Measurements from ENCODE around the gene MAP1A. TPM values are rescaled to one million over a fixed set of nuclear protein-coding genes. Genes with fewer than 3 reads are reported as not detected.

MAP1A gene
- total and polyA plus RNA-seq, 2 donors (not counting 3 experiments of a cell fraction or from before 2014, with no cell fraction given), result 0.68 to 4.8 TPM

- H3K9ac ChIP-seq (replicated peaks; ENCODE audit: extremely low read depth, insufficient read depth, low read length), result no peak overlapping the region
- POLR2A ChIA-PET, result no interaction called here
- no peak overlapping the region for H3K4me2 ChIP-seq (ENCODE audit: insufficient read depth, low read length)
- TF ChIP-seq FOS (IDR thresholded peaks at IDR 0.05; ENCODE audit: borderline replicate concordance, insufficient read depth, low read length), result no peak
- TF ChIP-seq CTCF (IDR thresholded peaks at IDR 0.05; ENCODE audit: extremely low read depth in 1 of 2, insufficient read depth in 1 of 2, low read depth in 1 of 2, low read length in 2 of 2), result no peak
- no peak for TF ChIP-seq MYC (IDR thresholded peaks at IDR 0.05; ENCODE audit: low read depth, low read length)
- no peak for TF ChIP-seq EZH2 (IDR thresholded peaks at IDR 0.05; ENCODE audit: borderline replicate concordance, low read depth, low read length, severe bottlenecking)
- no peak for TF ChIP-seq MAX (IDR thresholded peaks at IDR 0.05; ENCODE audit: insufficient read depth, insufficient read length)
- TF ChIP-seq POLR2AphosphoS5 (IDR thresholded peaks at IDR 0.05; ENCODE audit: insufficient read depth, low read depth, low read length), result no peak
- TF ChIP-seq POLR2A (IDR thresholded peaks at IDR 0.05; ENCODE audit: low read depth, low read length), result no peak
- TF ChIP-seq JUN (IDR thresholded peaks at IDR 0.05; ENCODE audit: borderline replicate concordance, insufficient read depth, insufficient read length, low read depth), result no peak
- no peak for TF ChIP-seq GATA2 (IDR thresholded peaks at IDR 0.05; ENCODE audit: insufficient read depth, insufficient read length, low read depth, low read length)
- dilution Hi-C loops (cut with MboI; ENCODE audit: extremely low pct_ligation_motif_present, low sequenced_read_pairs) (no loop called here), intact Hi-C loops (cut with micrococcal nuclease) (no loop called here)
- no peaks in the 10 kb centered on the region for H3K9me1 ChIP-seq (replicated peaks; ENCODE audit: control insufficient read depth, extremely low read depth, insufficient read depth, low read length)
- no peaks in the 10 kb centered on the region for H3K79me2 ChIP-seq (ENCODE audit: control insufficient read depth, insufficient read depth, low read length)
- CTCF ChIA-PET, result interaction anchor here (1.1 kb wide), 1 partner anchor 22 kb away, joined by 3 read pairs; no protein-coding TSS in a partner anchor
- DNase-seq (ENCODE audit: low read depth, low spot score) (no peak), FAIRE-seq (no peak)
- H3K4me3 ChIP-seq (replicated peaks in 1 of 3; ENCODE audit: insufficient read depth in 1 of 3, low read depth in 1 of 3, low read length in 3 of 3), result no peak overlapping the region
- H3K4me1 ChIP-seq (ENCODE audit: control insufficient read depth, extremely low read depth, insufficient read depth, low read length), result no peaks in the 10 kb centered on the region
- H3K27ac ChIP-seq (ENCODE audit: insufficient read depth, low read depth, low read length), result no peak overlapping the region
- peaks cover 0 to 2% of the 10 kb centered on the region in 2 experiments for H3K36me3 ChIP-seq (ENCODE audit: control insufficient read depth in 2 of 2, extremely low read depth in 1 of 2, insufficient read depth in 2 of 2, low read length in 2 of 2)
- no peaks in the 10 kb centered on the region for H4K20me1 ChIP-seq (replicated peaks; ENCODE audit: control insufficient read depth, extremely low read depth, insufficient read depth, low read length)
- H2AFZ ChIP-seq (ENCODE audit: low read depth, low read length), result no peak overlapping the region
- no TSS peak for BruUV-seq (replicated peaks)
- H3K9me3 ChIP-seq (replicated peaks; ENCODE audit: control insufficient read depth, insufficient read depth, low read length), result no peaks in the 10 kb centered on the region
- H3K27me3 ChIP-seq (ENCODE audit: control insufficient read depth in 2 of 2, insufficient read depth in 2 of 2, low read length in 2 of 2), result no peaks in the 10 kb centered on the region
These were observed 20.7 kb downstream of the MAP1A start for GRCh38 chr15:43538091-43538490.

Measured in endothelial cell of umbilical vein (primary cell).